GM18861 (cell line): ENCODE data around the gene FCRL5.

ENCODE experiments used
- ATAC-seq: cut with Tn5 transposase; IDR thresholded peaks from one replicate; pipeline ENCODE4 v1.9.1; 2021; ENCODE audit not compliant: unreplicated experiment

FCRL5 gene

GRCh38 chr1:157532569-157532968, 19.7 kb downstream of the FCRL5 start:
- ATAC-seq, result no peak

DNA sequence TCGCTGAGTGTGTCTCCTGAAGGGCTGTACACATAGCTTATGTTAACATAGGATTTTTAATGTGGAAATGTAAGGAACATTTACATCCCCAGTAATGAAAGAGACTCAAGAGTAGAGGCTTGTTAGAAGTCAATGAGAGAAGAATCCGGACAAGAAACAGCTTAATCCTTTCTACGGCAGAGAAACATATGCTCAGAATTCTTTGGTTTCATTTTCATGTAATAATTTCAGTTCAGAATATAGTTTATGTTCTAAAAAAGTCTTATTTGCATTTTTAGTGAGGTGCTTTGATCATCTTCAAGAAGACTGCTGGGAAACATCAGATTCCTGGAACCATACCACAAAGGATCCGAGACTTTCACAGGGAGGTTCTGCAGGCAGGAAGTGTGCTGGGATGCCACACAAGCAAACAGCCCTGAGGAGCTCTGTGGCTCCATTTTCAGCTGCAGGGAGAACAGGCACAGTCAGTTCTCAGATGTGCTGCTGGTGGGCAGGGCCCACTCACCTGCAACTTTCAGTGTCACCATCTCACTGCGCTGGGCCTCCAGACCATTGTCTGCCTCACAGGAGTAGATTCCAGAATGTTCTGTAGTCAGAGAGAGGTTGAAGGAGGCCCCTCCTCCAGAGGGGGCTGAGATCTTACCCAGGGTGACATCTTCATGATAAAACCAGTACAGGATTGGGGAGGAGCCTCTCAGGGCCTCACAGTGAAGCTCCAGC, 28.4 kb downstream of the FCRL5 start:
- peak; percentile 59 for ATAC-seq

- ATAC-seq, result no peak
Observed at GRCh38 chr1:157521056-157521455, 31.3 kb downstream of the FCRL5 start.

GRCh38 chr1:157520386-157520935, 31.9 kb downstream of the FCRL5 start:
- ATAC-seq, result no peak

GRCh38 chr1:157519451-157519850, 32.9 kb downstream of the FCRL5 start:
- no peak for ATAC-seq

DNA sequence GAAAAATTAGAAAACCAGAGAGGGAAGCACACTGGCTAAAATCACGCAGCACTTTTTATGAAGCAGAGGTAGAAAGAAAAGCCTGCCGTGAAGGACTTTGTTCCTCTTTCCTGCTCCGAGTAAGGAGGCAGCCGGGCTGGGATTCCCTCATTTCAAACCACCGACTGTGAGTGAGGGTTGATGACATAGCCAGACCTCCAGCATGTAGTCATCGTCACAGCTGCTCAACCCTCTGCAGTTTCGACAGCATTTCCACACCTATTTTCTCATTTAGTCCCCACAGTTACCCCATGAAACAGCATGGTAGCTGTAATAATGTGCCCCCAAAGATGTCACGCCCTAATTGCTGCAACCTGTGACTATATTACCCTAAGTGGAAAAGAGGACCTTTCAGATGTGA, 35.3 kb downstream of the FCRL5 start:
- ATAC-seq, result no peak

DNA sequence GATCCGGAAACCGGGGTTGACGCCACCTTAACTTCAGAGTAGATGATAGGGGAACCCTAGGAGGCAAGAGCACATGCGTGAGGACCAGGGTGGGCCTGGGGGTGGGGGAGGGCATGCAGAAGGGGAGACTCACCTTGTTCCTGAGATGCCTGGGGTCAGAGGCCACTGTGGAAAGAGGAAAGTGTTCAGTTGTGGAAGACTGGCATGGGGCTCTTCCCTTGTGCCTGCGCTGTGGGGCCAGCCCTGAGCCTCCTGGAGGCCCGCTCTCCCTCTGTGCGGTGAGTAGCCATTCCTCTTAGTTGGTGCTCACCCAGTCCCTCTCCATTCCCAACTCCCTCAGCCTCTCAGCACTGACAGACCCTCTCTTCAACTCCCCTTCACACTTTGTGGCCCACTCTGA, 36.6 kb downstream of the FCRL5 start:
- no peak for ATAC-seq

DNA sequence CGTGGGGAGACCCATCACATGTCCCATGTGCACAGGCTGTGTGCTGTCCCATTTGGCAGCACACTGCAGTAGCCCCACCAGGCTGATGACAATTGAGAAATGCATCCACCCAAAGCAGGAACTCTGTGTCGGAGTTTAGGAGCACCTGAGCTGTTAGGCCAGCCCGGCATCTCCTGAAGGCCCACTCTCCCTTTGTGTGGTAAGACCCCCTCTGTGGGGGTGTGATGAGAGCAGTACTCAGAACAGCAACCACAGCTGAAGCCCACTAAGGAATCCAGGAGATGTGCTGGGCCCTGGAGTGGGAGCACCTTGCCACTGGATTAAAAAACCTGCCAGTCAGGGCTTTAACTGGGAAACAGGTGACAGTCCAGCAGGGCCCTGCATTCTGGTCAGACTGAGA, 37.2 kb downstream of the FCRL5 start:
- no peak for ATAC-seq

GRCh38 chr1:157512036-157512969, 40.0 kb downstream of the FCRL5 start:
- peak; percentile 63 for ATAC-seq

DNA sequence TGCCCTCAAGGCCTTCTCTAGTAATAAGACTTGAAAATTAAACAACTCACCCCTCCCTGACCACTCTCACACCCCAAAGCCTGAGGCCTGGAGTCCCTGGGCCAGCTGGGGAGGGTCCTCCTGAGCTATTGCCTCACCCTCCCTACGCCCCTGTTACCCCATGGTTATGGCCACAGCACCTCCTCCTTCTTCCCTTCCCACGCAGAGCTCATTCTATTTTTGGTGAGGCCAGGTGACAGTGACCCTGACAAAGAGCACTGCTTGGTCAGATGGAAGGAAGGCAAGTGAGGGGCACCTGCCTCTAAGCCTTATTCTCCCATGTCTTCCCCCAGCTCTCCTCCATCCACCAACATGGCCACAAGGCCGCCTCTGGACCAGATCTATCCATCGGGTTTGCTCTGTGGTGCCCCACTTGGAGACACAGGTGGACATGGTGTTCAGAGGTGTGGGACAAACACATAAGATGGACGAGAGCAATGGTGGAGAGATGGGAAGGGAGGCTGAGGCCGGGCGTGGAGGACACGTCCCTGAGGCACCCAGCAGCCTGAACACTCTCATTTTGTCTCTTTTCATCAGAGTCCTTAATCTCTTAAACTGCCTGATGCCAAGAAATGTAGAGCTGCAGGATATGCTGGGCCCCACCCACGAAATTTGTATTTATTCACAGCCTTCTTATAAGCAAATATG, 42.6 kb downstream of the FCRL5 start:
- ATAC-seq, result no peak

DNA sequence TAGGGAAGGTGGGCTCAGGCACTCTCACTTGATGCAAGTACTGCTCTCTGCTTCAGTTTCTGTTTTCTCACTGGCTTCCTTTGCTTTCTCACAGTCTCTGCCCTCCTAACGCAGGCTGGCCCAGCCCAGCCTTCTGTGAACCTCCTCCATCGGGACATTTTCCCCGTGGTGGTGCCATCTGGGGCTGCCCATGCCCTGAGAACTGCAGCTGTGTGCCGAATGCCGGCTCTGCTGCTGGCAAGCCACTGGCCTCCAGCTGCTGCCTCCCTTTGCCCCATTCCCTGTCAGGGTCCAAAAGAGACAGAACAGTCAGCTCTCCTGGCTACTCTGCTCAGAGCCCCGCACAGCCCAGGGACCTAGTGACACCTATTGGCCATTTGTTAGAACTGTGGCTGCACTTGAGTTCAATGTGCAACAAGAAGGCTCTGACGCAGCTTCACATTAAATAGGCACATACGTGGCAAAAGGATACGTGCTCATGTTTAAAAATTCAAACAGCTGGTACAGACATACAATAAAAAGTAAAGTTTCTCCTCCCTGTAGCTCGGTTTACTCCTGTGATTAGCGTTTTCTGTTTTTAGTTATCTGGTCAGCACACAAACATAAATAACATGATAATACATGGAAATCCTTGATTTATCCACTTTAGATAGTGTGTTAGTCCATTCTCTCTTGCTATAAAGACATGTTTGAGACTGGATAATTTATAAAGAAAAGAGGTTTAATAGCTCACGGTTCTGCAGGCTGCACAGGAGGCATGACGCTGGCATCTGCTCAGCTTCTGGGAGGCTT, 46.6 kb downstream of the FCRL5 start:
- peak; percentile 85 for ATAC-seq

- ATAC-seq, result no peak
Observed at GRCh38 chr1:157504646-157505045, 47.7 kb downstream of the FCRL5 start.

- ATAC-seq, result no peak
Observed at GRCh38 chr1:157499521-157499920, 52.8 kb downstream of the FCRL5 start.

GRCh38 chr1:157498736-157499090, 53.6 kb downstream of the FCRL5 start:
- no peak for ATAC-seq

DNA sequence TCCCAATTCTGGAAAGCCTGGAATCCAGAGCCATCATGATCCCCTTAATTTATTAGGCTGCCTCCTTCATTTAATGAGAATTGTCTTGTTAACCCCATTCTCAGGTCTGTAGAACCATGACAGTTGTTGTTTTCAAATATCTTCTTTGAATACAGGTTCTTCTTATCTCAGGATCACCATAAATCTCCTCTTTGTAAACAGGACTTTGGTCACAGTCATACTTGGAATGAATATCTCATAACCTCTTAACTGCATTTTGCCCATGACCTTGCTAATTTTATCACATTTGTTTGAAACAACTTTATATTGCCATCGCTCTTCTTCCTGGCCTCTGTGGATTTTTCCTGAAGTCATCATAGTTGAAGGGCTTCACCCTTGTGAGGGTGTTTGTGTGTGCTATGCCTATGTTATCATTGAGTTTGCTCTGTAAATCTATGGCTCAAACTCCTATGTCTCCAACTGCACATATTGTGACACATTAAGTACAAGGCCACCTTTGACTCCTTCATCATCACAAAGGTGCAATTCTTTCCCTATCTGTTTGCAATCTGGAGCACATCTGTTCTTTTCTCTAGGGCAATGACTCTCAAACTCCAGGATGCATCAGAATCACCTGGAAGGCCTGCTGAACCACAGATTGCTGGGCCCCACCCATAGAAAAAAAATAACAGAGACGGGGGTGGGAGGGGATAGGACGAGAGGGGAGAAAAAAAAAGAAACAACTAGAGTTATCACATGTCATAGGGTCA, 54.2 kb downstream of the FCRL5 start:
- ATAC-seq, result no peak

- no peak for ATAC-seq
Observed at GRCh38 chr1:157497284-157497683, 55.0 kb downstream of the FCRL5 start.

DNA sequence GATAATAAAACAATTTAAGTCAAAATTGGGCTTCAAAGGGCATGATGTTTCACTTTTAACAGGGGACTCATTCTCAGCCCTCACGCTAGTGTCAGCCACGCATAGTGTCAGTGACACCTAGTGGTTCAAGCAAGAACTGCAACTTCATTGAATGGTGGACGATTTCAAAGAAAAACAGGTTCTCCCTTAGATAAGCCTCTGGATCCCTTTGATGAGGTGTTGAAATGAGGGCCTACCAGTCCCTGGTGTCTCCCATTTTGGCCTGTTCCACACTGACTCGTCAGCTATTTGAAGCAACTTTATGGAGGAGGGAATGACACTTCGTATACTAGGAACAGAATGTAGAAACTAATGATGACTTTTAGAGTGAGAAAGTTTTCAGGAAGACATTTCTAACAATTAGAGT, 56.2 kb downstream of the FCRL5 start:
- ATAC-seq, result no peak

- no peak for ATAC-seq
Observed at GRCh38 chr1:157495285-157495684, 57.0 kb downstream of the FCRL5 start.

DNA sequence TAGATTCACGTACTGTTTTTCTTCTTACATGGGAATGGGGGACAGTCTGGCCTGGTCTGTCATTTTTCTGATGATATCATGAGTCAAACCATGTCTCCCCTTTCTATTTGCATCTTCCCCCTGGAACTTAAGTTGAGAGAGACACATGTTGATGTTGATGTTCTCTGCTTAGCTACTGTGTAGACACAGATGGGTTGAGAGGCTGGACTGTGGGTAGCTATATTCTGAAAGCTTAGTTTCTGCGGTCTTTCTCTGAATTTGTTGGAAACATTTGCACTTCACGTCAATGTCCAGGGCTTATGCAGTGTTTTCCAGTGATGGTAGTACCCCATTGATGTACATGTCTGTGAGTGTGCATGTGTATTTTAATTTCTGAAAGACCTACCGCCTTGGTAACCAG, 58.2 kb downstream of the FCRL5 start:
- ATAC-seq, result no peak
